Bronchial epithelial cell (primary cell): Measurements from ENCODE around the gene PTF1A. TPM values are rescaled to one million over a fixed set of nuclear protein-coding genes. Genes with fewer than 3 reads are reported as not detected.

Source experiments
- DNase-seq: peaks from one replicate; pipeline ENCODE4 v3.0.0-alpha.2; 2010; ENCODE audit warnings: low read depth
- FAIRE-seq: peaks from 2 replicates; lab custom pipeline; 2011; peaks lifted over from hg19 to GRCh38; lab: Jason Lieb, UNC
- H3K27me3 ChIP-seq: 2 replicates; pipeline ENCODE4 v1.5.1; 2011; ENCODE audit warnings: low read length; ENCODE audit not compliant: control insufficient read depth, insufficient read depth
- H3K36me3 ChIP-seq: 2 replicates; pipeline ENCODE4 v1.5.1; 2011; ENCODE audit warnings: low read length; ENCODE audit not compliant: control insufficient read depth, insufficient read depth
- H3K4me3 ChIP-seq: 2 replicates; pipeline ENCODE4 v1.5.1; 2011; ENCODE audit warnings: mild to moderate bottlenecking, low read depth, low read length, control low read depth
- total RNA-seq: library from RNA; depleted of rRNA; stranded (reverse); fragments of >200 nt; gene quantifications from 2 replicates; pipeline ENCODE4 v1.2.1, GENCODE V29; 2014
- TF ChIP-seq, protein P1 (sequence below): IDR thresholded peaks from 2 replicates; pipeline ENCODE4 v1.5.1; 2011; ENCODE audit warnings: mild to moderate bottlenecking, moderate library complexity, low read length, control low read depth, inconsistent platforms; ENCODE audit not compliant: insufficient read depth, severe bottlenecking

The PTF1A gene
- total RNA-seq, 1 donor from 2014 or later: not detected

DNA sequence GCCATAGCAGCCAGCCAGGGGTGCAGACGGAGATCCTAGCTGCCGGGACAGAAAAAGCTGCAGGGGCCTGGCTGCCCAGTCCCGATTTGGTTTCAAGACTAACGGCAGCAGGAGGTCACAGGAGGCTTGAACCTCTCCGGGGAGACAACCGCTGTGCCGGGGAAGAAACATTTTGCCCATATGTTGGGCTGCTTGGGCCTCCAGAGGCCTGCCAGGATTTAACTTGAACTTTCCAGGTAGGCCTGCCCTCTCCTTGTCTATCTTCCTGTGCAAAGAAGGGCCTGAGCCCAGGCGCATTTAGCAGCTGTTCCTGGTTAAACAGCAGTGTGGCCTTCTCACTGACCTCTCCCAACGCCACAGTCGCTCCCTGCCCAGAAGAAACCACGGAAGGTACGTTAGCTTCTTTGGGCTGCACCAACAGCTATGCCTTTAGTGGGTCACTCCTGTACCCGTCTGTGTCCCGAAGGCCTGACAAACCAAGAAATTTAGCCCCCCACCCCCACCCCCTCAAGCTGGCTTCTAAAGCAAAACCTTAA lies 17.1 kb upstream of the PTF1A start:
- DNase-seq (no peak), FAIRE-seq (no peak)
- TF ChIP-seq, protein P1, sequence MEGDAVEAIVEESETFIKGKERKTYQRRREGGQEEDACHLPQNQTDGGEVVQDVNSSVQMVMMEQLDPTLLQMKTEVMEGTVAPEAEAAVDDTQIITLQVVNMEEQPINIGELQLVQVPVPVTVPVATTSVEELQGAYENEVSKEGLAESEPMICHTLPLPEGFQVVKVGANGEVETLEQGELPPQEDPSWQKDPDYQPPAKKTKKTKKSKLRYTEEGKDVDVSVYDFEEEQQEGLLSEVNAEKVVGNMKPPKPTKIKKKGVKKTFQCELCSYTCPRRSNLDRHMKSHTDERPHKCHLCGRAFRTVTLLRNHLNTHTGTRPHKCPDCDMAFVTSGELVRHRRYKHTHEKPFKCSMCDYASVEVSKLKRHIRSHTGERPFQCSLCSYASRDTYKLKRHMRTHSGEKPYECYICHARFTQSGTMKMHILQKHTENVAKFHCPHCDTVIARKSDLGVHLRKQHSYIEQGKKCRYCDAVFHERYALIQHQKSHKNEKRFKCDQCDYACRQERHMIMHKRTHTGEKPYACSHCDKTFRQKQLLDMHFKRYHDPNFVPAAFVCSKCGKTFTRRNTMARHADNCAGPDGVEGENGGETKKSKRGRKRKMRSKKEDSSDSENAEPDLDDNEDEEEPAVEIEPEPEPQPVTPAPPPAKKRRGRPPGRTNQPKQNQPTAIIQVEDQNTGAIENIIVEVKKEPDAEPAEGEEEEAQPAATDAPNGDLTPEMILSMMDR: no peak
- H3K36me3 ChIP-seq: no peaks in the 10 kb centered on the region
- no peak overlapping the region for H3K4me3 ChIP-seq
- H3K27me3 ChIP-seq: peaks cover 31% of the 10 kb centered on the region

DNA sequence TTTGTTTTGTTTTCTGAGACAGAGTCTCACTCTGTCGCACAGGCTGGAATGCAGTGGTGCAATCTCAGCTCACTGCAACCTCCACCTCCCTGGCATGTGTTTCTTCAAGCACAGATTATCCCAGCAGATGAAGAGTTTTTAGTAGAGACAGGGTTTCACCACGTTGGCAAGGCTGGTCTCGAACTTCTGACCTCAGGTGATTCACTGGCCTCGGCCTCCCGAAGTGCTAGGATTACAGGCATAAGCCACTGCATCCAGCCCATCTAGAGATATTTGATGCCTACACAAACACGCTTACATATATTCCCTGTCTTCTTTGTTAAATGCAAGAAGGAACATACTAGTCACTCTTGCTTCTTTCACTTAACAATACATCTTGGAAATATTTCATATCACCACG lies 5.9 kb upstream of the PTF1A start:
- Histone ChIP-seq H3K27me3 (peaks cover 14% of the 10 kb centered on the region), H3K36me3 (no peaks in the 10 kb centered on the region), H3K4me3 (no peak overlapping the region)
- TF ChIP-seq, protein P1: no peak
- FAIRE-seq (no peak), DNase-seq (no peak)

GRCh38 chr10:23186697-23187096 lies 5.4 kb upstream of the PTF1A start:
- DNase-seq (no peak), FAIRE-seq (no peak)
- Histone ChIP-seq H3K36me3 (no peaks in the 10 kb centered on the region), H3K27me3 (peaks cover 15% of the 10 kb centered on the region), H3K4me3 (no peak overlapping the region)
- TF ChIP-seq, protein P1: no peak

GRCh38 chr10:23187155-23187554 lies 5.0 kb upstream of the PTF1A start:
- Histone ChIP-seq H3K36me3 (no peaks in the 10 kb centered on the region), H3K4me3 (no peak overlapping the region), H3K27me3 (peaks cover 15% of the 10 kb centered on the region)
- TF ChIP-seq, protein P1: no peak
- no peak for FAIRE-seq
- no peak for DNase-seq

DNA sequence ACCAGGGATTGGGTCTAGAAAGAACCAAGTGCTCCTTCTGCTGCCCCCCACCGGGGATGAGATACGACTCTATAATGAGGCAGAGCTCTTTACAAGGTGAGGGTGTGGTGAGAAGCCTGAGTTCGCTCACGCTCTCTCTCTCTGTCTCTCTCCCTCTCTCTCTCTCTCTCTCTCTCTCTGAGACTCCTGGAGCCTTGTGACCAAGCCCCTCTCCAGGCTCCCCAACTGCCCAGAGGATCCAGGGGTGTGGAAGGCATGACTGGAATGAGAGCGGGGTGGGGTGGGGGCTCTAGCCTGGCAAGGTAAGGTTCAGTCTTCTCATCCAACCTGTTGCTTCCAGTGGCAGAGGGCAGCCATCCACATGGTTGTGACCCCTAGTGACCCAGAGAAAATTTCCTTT lies 3.1 kb upstream of the PTF1A start:
- FAIRE-seq (peak; percentile 7), DNase-seq (no peak)
- Histone ChIP-seq H3K27me3 (peaks cover 25% of the 10 kb centered on the region), H3K36me3 (no peaks in the 10 kb centered on the region), H3K4me3 (no peak overlapping the region)
- TF ChIP-seq, protein P1: no peak
